ENCODE results near the gene SLC25A1.

The SLC25A1 gene

GRCh38 chr22:19137384-19138216, 40.9 kb downstream of the SLC25A1 start:
- no peak for DNase-seq (ENCODE audit: low read depth, low spot score)

- DNase-seq (ENCODE audit: low read depth, low spot score) = no peak
Measured at GRCh38 chr22:19136915-19137314, 41.6 kb downstream of the SLC25A1 start.

GRCh38 chr22:19134874-19135273, 43.7 kb downstream of the SLC25A1 start:
- no peak for DNase-seq (ENCODE audit: low read depth, low spot score)

GRCh38 chr22:19134176-19134831, 44.2 kb downstream of the SLC25A1 start:
- DNase-seq (ENCODE audit: low read depth, low spot score) = no peak

- no peak for DNase-seq (ENCODE audit: low read depth, low spot score)
Measured at GRCh38 chr22:19133561-19133960, 45.0 kb downstream of the SLC25A1 start.

GRCh38 chr22:19132693-19133400, 45.7 kb downstream of the SLC25A1 start:
- DNase-seq (ENCODE audit: low read depth, low spot score) = no peak

- DNase-seq (ENCODE audit: low read depth, low spot score) = no peak
Measured at GRCh38 chr22:19132153-19132552, 46.4 kb downstream of the SLC25A1 start.

GRCh38 chr22:19131685-19132015, 46.9 kb downstream of the SLC25A1 start:
- no peak for DNase-seq (ENCODE audit: low read depth, low spot score)

- no peak for DNase-seq (ENCODE audit: low read depth, low spot score)
Measured at GRCh38 chr22:19130959-19131684, 47.4 kb downstream of the SLC25A1 start, which contains the start of gene TSSK2. Gene TSSK2 (plus strand): TSS chr22:19131308. CDS start chr22:19131400, 92 bp downstream.

GRCh38 chr22:19129871-19130270, 48.7 kb downstream of the SLC25A1 start:
- no peak for DNase-seq (ENCODE audit: low read depth, low spot score)

GRCh38 chr22:19128946-19129727, 49.4 kb downstream of the SLC25A1 start:
- DNase-seq (ENCODE audit: low read depth, low spot score) = no peak

- no peak for DNase-seq (ENCODE audit: low read depth, low spot score)
Measured at GRCh38 chr22:19128009-19128401, 50.5 kb downstream of the SLC25A1 start.

GRCh38 chr22:19127329-19128008, 51.1 kb downstream of the SLC25A1 start:
- DNase-seq (ENCODE audit: low read depth, low spot score) = no peak

- DNase-seq (ENCODE audit: low read depth, low spot score) = no peak
Measured at GRCh38 chr22:19126309-19127273, 51.9 kb downstream of the SLC25A1 start.

Measured in activated naive CD8-positive, alpha-beta T cell treated with anti-CD3 and anti-CD28 coated beads, Interleukin-2, amount 50 U/mL, for 16 hours (primary cell).